Erythroblast (primary cell): Measurements from ENCODE around the gene SLC44A3.

Experiments used
- GATA1 ChIP-seq: IDR thresholded peaks from 2 replicates; pipeline ENCODE4 v1.6.1; 2011; ENCODE audit warnings: low read depth, mild to moderate bottlenecking, control low read depth, low read length, moderate library complexity
- POLR2A ChIP-seq: IDR thresholded peaks from 2 replicates; pipeline ENCODE4 v1.6.1; 2011; ENCODE audit warnings: mild to moderate bottlenecking, low read length

DNA sequence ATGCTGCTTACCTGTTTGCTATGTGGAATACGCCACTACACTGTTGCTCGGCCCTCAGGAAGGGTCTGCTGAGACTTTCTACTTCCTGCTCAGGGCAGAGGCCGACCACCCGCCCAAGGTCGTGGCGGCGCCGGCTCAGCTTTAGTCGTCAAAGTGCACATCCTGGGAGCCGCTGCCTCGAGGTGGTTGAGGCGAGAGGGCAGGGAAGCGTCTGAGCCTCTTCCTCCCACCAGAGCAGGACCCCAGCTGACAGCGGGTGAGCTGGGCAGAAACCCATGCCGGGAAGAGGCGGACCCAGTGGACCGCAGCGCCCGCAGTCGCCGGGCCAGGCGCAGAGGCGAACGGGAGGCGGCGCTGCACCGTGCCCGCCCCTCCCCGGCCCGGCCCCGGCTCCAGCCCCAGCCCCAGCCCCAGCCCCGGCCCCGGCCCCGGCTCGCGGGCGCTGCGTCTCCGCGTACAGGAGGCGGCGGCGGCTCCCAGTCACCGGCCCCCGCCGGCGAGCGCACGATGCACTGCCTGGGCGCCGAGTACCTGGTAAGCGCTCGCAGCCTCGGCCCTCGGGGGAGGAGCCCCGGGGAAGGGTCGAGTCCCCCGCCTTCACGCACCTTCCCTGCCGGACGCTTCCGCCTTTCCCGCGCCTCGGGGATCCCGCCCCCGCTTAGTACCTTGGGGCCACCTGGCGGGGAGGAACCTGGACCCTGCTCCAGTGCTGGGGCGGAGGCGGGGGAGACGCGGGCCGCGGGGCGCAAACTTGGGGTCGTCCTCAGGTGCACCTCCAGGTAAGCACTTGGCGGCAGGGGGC, at the start of gene SLC44A3:
- TF ChIP-seq POLR2A (no peak), GATA1 (no peak)
